ENCODE data around the gene PTH1R.

Gene PTH1R

GRCh38 chr3:46849686-46850467 lies 27.6 kb upstream of the PTH1R start:
- no peak for DNase-seq (ENCODE audit: low read depth in 2 of 2)

DNA sequence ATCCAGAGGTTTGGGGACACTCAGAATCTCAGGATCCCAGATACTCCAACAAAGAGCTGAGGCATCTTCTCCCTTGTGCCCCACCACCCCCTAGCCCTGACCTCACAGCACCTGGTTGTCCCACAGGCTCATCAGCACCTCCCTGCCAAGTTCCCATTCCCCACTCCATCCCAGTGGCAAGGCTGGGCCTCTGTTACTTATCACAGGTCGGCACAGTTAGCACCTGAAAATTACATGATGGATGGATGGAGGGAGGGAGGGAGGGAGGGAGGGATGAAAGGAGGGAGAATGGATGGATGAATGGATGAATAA lies 27.1 kb upstream of the PTH1R start:
- no peak for DNase-seq (ENCODE audit: low read depth in 2 of 2)

GRCh38 chr3:46851364-46852333 lies 25.9 kb upstream of the PTH1R start:
- DNase-seq (ENCODE audit: low read depth in 2 of 2) = no peak

DNA sequence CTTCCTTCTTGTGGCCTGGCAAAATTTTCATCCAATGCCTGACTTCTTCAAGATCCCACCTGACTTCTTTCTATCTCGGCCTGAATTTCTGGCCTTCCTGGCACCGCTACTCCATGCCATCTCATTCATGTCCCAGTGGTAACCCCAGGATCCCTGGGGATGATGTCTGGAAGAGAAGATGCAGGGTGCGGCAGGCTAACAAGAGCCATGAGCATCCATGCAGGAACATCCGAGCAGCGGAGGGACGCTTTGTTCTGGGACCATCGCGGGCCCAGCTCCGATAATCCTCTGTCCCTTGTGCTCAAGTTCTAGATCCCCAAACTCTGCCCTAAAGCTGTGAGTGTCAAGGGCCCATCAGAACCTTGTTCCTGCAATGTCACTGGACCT lies 25.2 kb upstream of the PTH1R start:
- DNase-seq (ENCODE audit: low read depth in 2 of 2) = no peak

- no peak for DNase-seq (ENCODE audit: low read depth in 2 of 2)
Observed at GRCh38 chr3:46852839-46853355, 24.6 kb upstream of the PTH1R start.

GRCh38 chr3:46853441-46854415 lies 23.8 kb upstream of the PTH1R start:
- no peak for DNase-seq (ENCODE audit: low read depth in 2 of 2)

- DNase-seq (ENCODE audit: low read depth in 2 of 2) = no peak
Observed at GRCh38 chr3:46854555-46854991, 22.9 kb upstream of the PTH1R start.

GRCh38 chr3:46856576-46857471 lies 20.7 kb upstream of the PTH1R start:
- no peak for DNase-seq (ENCODE audit: low read depth in 2 of 2)

GRCh38 chr3:46857485-46858341 lies 19.8 kb upstream of the PTH1R start:
- no peak for DNase-seq (ENCODE audit: low read depth in 2 of 2)

GRCh38 chr3:46858456-46858855 lies 19.1 kb upstream of the PTH1R start:
- no peak for DNase-seq (ENCODE audit: low read depth in 2 of 2)

DNA sequence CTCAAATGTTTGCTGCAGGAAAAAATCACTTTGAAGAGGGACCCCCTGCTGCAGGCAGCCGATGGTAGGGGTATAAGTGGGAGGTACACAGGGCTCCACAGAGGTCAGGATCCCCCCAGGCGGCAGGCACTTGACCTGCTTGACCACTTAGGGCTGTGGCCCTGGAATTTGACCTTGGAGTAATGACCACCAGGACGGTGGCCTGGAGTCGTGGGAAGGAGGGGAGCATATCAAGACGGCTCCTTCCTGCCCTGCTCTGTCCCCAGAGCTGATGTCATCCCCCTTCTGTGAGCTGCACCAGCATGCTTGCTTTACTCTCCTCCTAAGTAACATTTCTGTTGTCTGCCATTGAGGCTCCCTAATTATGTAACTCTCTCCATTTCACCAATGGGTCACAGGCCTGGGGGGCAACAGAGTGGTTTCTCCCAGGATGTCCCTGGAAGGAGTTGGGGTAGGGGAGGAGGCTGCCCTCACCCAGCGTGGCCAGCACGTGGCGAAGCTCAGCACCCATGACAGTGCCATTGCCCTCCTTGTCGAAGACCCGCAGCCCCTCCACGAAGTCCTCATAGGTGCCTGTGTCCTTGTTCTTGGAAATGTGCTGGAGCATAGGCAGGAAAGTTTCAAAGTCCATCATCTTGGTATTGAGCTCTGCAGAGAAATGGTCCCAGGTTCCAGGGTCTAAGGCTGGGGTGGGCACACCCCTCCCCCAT lies 18.4 kb upstream of the PTH1R start:
- no peak for DNase-seq (ENCODE audit: low read depth in 2 of 2)

GRCh38 chr3:46860017-46860809 lies 17.3 kb upstream of the PTH1R start:
- no peak for DNase-seq (ENCODE audit: low read depth in 2 of 2)

GRCh38 chr3:46860810-46861604 lies 16.5 kb upstream of the PTH1R start:
- DNase-seq (ENCODE audit: low read depth in 2 of 2) = no peak

DNA sequence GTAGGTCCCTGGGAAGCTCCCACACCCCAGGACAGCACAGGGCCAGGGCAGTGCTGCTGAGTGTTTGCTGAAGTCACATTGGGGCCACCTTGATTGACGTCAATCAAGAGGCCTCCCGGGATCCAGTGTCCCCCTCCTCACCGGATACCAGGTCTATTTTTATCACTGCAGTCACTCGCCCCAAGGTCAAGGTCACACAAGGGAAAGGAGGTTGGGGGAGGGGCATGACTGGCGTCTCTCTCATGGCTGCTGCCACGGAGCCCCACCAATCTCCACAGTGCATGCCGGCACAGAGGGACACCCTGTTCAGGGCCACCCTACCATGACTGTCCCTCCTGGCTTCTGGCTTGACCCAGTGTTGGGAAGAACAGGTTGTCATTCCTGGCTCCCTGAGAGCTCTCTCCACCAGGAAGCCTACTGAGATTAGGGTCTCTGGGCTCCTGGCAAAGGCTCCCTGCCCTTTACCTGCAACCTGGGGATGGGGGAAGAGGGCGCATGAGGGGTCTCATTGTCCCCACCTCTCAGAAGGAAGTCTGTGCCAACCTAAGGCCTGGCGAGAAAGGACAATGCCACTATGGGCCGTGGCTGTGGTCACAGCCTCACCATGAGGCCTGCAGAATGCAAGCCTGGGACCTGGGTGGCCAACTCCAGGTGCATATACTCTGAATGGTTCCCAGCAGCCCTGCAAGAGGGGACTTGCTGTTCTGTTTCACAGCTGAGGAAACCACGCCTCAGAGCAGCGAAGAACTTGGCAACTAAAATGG lies 15.7 kb upstream of the PTH1R start:
- DNase-seq (ENCODE audit: low read depth in 2 of 2) = no peak

DNA sequence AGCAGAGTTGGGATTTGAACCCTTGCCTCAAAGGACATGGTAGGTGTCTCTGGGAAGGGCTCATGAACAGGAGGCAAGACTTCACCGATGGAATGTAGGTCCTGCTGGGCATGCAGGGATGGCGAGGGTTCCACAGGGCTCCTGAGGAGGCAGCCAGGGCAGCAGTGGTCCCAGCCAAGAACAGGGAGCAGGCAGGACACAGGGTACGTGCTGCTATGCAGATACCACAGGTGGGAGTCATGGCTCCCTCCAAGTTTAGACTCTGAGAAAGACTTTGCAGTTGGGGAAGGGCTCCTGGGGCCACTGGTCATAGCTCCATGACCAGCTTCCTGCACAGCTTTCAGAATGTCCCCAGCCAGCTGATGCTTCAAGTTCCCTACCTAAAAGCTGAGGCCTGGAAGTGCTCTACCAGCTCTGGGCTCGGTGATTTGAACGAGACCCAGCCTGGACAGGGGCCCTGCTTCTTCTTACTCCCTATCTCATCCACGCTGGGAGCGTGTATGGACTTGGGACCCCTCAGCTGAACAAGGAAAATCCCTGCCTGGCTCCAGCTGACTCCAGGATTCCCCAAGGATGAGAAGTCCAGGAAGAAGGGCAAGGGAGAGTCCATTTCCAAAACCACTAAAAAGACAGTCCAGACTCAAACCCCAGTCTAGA lies 15.0 kb upstream of the PTH1R start:
- no peak for DNase-seq (ENCODE audit: low read depth in 2 of 2)

DNA sequence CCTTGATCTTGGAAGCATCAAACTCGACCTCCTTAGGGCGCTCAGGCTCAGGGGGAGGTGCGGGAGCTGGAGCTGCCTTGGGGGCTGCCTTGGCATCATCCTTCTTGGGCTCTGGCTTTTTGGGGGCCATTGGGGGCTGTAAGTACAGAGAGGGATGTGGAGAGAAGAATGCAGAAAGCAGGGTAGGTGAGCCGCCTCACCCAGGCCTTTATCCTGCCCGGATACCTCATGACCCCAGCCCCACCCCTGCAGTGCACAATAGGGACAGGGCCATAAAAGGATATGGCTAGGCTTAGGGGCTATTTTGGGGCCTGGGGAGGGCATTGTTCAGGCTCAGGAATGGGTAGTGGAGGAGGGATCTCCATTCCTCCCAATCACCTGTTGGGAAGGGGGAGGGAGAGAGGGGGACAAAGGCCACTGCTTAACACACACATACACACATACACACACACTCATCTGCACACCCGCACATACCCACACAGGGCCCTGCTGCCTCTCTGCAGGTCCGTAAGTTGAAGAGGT lies 14.2 kb upstream of the PTH1R start, which contains the start of gene MYL3:
MYL3 (minus strand) TSS at position 184 of the 522 bp plus-strand sequence; CDS start at position 130, 54 bp downstream.
- DNase-seq (ENCODE audit: low read depth in 2 of 2) = no peak
